ENCODE measurements around the gene ECM1. TPM values are rescaled to one million over a fixed set of nuclear protein-coding genes. Genes with fewer than 3 reads are reported as not detected.
A peak's percentile ranks its signal among the peaks of the same experiment; 100 is the strongest.

The ECM1 gene
- total and polyA plus RNA-seq, 2 of the 8 experiments (the other 6 are each of a cell fraction or from before 2014, with no cell fraction given) = 0.95 to 0.98 TPM

- no peak for TF ChIP-seq EZH2 (IDR thresholded peaks at IDR 0.05; ENCODE audit: low read depth, low read length, severe bottlenecking)
- TF ChIP-seq NRF1 (IDR thresholded peaks at IDR 0.05; ENCODE audit: low read depth, low read length) = no peak
- peak; percentile 6 for TF ChIP-seq KDM4A (IDR thresholded peaks at IDR 0.05; ENCODE audit: low read depth, low read length, severe bottlenecking)
- TF ChIP-seq YY1 (IDR thresholded peaks at IDR 0.05; ENCODE audit: low read depth, low read length) = no peak
- no peak for TF ChIP-seq TBP (IDR thresholded peaks at IDR 0.05; ENCODE audit: low read depth, low read length)
- no peak for TF ChIP-seq SRF (IDR thresholded peaks at IDR 0.05; ENCODE audit: low read depth, low read length)
- no peak for TF ChIP-seq BACH1 (IDR thresholded peaks at IDR 0.05; ENCODE audit: low read length)
- no peak for TF ChIP-seq HDAC6 (IDR thresholded peaks at IDR 0.05; ENCODE audit: low read depth, low read length)
- no peak for TF ChIP-seq FOSL1 (IDR thresholded peaks at IDR 0.05; ENCODE audit: insufficient read depth, low read depth, low read length)
- peak; percentile 74; the same call in 1 of the 2 replicates for TF ChIP-seq POLR2AphosphoS5 (IDR thresholded peaks at IDR 0.05; ENCODE audit: low read depth, low read length)
- TF ChIP-seq USF2 (IDR thresholded peaks at IDR 0.05; ENCODE audit: low read length) = 0 out of 2 replicates have a peak, but pooled peaks have one; percentile 20
Measured at GRCh38 chr1:150561974-150562445, 54.1 kb downstream of the ECM1 start (continued).
